Pulmonary artery endothelial cell (primary cell): ENCODE data around the gene FFAR3. TPM values are rescaled to one million over a fixed set of nuclear protein-coding genes. Genes with fewer than 3 reads are reported as not detected.
"Not testable (repeated sequence)": the region's sequence is repeated elsewhere in the genome, so short reads cannot be mapped to it uniquely, and the experiment has no call there.

Experiments
- DNase-seq: peaks from one replicate; pipeline ENCODE4 v3.0.0-alpha.2; 2011; ENCODE audit warnings: low read depth, low spot score
- total RNA-seq: library from RNA; depleted of rRNA; stranded (reverse); fragments of >200 nt; gene quantifications from 2 replicates; pipeline ENCODE4 v1.2.3, GENCODE V29; 2014

Gene FFAR3
- total RNA-seq, 1 donor from 2014 or later, result not detected

DNA sequence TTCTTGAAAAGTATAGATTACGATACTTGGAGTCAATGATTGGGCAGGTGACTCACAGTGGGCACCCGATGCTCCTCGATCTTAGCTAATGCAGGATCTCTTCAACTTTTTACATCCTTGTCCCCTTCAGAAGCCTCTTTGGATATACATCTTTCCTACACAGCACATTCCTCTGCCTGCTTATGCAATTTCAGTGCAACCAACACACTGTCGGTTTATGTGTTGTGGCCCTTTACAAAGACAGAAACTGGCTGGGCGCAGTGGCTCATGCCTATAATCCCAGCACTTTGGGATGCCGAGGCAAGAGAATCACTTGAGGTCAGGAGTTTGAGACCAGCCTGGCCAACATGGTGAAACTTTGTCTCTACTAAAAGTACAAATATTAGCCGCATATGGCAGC lies 15.2 kb downstream of the FFAR3 start:
- DNase-seq, result no peak

DNA sequence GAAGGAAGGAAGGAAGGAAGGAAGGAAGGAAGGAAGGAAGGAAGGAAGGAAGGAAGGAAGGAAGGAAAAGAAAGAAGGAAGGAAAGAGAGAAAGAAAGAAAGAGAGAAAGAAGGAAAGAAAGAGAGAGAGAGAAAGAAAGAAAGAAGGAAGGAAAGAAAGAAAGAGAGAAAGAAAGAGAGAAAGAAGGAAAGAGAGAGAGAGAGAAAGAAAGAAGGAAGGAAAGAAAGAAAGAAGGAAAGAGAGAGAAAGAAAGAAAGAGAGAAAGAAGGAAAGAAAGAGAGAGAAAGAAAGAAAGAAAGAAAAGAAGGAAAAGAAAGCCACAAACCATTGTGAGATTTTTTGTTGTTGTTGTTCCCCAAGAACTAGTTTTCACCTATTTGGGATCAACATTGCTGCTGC lies 15.8 kb downstream of the FFAR3 start:
- not testable (repeated sequence) for DNase-seq

DNA sequence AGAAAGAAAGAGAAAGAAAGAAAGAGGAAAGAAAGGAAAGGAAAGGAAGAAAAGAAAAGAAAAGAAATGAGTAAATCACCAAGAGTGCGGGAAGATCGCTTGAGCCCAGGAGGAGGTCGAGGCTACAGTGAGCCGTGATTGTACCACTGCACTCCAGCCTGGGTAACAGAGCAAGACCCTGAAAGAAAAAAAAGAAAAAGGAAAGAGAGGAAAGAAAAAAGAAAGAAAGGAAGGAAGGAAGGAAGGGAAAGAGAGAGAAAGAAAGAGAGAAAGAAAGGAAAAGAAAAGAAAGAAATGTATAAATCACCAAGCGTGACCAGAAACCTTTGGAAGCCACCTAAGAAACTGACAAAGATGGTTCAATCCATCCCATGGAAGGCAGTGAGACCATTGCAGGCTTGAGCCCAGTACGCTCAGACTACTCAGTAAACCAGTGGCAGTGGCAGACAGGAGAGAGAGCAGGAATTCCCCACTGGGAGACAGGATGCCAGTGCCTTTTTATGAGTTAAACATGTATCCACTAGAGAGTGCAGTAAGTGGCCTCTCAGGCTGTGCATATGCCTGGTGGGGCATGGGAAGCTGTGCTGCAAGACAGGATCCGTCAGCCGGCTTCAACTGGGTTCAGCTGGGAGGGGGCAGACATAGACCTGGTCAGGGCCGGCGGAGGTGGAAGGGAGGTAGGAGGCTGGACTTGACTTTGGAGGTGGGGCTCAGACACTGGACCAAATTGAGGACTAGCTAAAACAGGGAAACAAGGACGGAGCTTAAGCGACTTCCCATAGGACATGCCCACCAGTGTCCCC lies 17.4 kb downstream of the FFAR3 start:
- no peak for DNase-seq

DNA sequence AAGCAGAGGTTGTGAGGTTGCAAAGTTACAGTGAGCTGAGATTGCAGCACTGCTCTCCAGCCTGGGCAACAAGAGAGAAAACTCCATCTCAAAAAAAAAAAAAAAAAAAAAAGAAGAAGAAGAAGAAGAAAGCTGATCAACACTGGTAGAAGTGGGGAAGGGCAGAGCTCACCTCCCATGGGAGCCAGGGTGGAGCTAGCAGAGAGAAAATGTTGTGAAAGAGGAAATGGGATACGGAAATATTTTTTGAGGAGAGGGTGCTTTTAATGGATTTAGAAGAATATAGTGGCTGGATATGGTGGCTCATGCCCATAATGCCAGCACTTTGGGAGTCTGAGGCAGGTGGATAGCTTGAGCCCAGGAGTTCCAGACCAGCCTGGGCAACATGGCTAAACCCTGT lies 19.4 kb downstream of the FFAR3 start:
- no peak for DNase-seq

DNA sequence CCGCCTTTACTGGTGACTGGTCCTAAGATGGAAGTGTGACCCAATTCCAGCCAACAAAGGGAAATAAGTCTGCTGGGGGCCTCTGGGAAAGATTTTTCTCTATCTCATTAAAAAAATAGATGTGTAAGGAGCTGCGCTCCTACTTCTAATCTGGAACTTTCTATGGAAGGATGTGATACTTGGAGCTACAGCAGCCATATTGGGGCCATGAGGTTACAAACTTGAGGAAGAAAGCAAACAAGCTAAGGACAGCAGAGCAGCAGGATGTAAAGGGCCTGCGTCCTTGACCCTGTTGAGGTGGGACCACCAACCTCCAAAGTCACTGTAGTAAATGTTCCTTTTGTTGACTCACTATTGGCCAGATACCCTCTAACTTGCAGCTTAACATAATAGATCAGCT lies 20.1 kb downstream of the FFAR3 start:
- DNase-seq, result no peak

DNA sequence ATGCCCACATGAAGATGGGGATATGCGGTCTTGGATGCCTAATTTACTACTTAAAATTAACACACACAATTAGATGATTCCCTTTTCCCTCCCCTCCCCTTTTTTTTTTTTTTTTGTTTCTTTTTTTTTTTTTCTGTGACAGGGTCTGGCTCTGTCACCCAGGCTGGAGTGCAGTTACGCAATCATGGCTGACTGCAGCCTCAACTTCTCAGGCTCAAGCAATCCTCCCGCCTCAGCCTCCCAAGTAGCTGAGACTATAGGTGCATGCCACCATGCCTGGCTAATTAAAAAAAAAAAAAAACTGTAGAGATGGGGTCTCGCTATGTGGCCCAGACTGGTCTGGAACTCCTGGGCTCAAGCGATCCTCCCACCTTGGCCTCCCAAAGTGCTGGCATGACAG lies 21.3 kb downstream of the FFAR3 start:
- not testable (repeated sequence) for DNase-seq

DNA sequence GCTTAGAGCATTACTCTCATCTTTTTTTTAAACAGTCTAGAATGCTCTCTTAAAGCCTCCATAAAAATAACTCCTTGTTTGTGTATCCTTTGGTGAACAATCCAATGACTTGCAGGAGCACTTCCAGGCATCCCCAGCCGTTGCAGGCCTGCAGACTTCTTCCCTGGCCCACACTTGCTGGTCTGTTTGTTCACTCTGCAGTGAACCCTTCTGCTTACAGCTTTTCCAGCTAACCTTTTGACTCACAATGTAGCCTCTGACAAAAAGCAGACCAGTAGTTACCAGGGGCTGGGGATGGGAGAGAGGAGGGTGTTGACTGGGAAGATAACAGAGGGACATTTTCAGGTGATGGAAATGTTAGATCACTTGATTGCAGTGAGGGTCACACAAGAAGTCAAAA lies 21.7 kb downstream of the FFAR3 start:
- no peak for DNase-seq

DNA sequence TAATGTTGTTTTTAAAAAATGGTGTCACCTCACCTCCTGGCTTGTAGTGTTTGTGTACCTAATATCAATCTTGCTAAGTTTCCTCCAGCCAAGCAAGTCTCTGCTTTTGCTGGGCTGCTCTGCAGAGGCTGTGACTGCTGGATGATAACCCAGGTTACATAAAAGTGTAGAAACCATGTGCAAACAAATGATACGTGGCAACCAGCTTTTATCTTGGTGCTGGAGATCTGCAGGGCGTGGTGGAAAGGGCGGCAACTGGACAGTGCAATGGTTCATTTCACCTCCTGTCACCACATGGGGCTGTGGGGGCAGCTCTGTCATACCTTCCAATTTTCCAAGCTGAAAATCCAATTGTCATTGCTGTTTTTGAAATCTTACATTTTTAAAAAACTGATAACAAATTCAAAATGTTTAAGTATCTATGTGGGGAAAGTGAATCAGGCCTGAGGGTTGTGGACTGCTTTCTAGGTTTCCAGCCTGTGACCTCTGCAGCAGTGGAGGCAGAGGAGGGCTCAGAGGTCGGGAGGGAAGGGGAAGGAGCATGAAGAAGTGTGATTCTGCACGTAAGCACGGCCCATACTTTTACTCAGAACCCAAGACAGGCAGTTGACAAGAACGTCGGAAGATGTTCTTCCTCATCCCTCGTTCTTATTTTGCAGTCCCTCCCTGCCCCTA lies 22.3 kb downstream of the FFAR3 start:
- DNase-seq, result no peak

DNA sequence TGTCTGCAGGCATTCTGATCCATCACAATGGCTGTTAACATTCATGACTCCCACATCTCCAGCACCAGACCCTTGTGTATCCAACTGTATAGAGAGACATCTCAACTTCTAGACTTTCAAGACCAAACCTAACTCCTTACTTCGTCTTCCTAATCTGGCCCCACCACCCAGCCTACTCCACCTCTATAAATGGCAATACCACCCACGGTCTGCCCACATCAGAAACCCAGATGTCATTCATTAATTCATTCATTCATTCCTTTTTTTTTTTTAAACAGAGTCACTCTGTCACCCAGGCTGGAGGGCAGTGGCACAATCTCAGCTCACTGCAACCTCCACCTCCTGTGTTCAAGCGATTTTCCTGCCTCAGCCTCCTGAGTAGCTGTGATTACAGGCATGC lies 23.1 kb downstream of the FFAR3 start:
- DNase-seq, result no peak

DNA sequence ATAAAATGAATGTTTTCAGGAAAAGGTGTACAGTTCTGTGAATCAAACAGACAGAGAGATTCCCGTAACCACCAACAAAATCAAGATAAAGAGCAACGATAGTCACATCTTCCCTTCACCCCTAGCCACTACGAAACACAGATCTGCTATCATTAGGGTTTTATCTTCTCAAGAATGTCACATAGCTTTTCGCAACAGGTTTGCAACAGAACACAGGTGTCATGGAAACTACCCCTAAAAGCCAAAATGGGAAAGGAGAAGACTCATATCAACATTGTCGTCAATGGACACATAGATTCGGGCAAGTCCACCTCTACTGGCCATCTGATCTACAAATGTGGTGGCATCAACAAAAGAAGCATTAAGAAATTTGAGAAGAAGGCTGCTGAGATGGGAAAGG lies 23.7 kb downstream of the FFAR3 start:
- DNase-seq, result no peak

DNA sequence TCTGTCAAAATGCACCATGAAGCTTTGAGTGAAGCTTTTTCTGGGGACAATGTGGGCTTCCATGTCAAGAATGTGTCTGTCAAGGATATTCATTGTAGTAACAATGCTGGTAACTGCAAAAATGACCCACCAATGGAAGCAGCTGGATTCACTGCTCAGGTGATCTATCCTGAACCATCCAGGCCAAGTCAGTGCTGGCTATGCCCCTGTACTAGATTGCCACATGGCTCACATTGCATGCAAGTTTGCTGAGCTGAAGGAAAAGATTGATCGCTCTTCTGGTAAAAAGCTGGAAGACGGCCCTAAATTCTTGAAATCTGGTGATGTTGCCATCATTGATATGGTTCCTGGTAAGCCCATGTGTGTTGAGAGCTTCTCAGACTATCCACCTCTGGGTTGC lies 25.3 kb downstream of the FFAR3 start:
- no peak for DNase-seq

DNA sequence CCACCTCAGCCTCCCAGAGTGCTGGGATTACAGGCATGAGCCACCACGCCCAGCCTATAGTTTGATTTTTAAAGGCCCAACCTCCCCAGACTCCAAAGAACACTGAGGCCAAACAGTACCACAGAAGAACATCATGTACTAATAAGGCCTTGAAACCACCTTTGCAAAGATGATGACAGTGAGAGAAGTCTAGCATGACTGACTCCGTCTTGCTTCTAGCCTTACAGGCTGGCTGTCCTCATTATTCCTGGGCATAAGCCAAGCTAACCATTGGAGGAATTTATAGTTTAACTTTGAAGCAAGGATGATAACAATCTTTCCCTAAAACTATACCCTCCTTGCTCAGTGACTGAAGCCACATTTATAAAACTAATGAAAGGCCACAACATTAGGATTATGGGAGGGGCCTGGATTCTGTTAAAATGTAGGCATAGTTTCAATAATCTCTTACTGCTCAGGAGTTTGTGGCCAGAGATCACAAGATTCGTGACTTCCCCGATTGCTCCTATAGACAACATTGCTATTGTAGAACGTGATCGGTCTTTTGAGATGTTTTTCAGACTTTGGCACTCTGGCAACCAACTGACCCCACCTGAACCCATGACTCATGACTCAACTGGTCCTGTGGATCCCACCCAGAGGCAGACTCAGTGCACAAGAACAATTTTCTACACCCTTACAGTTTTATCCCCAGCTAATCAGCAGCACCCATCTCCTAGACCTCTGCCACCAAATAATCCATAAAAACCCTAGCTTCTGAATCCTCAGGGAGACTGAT lies 30.2 kb downstream of the FFAR3 start:
- DNase-seq, result no peak

DNA sequence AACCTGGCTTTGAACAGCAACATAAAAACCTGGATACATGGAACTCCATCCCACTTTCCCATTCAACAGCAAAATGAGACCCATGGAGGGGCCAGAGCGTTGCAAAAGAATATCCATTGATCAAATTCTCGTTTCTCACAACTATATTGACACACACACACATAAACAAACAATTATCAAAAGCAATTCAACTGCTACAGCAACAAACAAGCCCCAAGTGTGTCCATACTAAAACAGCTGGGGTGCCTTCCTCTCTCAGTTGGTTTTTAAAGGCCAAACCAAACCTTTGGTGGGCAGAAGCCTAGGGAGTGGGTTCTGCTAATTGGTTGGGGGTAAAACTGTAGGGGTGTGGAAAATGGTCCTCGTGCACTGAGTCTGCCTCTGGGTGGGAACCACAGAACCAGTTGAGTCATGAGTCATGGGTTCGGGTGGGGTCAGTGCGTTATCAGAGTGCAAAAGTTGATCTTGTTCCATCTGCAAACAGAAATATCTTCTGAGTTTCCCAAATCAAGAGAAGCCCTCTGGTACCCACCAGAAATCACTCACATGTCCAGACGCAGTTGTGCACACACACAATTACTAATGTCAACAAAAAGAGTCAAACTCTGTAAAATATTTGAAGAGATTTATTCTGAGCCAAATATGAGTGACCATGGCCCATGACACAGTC lies 31.1 kb downstream of the FFAR3 start:
- no peak for DNase-seq

DNA sequence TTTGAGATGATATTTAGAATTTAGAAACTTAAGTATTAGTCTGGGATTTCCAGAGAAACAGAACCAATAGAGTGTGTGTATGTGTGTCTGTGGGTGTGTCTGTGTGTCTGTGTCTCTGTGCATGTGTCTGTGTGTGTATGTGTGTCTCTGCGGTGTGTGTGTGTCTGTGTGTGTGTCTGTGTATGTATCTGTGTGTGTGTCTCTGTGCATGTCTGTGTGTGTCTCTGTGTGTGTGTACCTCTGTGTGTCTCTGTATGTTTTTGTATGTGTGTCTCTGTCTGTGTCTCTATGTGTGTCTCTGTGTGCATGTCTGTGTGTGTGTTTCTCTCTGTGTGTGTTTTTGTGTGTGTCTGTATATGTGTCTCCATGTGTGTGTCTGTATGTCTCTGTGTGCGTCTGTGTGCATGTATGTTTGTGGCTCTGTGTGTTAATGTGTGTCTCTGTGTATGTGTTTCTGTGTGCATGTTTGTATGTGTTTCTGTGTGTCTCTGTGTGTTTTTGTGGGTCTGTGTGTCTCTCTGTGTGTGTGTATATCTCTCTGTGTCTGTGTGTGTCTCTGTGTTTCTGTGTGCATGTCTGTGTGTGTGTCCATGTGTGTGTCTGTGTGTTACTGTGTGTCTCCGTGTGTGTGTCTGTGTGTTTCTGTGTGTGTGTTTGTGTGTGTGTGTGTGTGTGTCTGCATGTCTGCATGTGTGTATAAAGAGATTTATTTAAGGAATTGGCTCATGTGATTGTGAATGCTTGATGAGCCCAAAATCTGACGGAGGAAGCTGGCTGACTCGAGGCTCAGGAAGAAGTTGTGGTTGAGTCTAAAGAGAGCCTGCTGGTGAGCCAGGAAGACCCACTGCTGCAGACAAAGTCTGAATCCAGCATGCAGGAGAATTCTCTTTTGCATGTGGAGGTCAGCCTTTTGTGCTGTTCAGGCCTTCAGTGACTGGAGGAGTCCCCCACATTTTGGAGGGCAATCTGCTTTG lies 34.8 kb downstream of the FFAR3 start:
- DNase-seq, result no peak

DNA sequence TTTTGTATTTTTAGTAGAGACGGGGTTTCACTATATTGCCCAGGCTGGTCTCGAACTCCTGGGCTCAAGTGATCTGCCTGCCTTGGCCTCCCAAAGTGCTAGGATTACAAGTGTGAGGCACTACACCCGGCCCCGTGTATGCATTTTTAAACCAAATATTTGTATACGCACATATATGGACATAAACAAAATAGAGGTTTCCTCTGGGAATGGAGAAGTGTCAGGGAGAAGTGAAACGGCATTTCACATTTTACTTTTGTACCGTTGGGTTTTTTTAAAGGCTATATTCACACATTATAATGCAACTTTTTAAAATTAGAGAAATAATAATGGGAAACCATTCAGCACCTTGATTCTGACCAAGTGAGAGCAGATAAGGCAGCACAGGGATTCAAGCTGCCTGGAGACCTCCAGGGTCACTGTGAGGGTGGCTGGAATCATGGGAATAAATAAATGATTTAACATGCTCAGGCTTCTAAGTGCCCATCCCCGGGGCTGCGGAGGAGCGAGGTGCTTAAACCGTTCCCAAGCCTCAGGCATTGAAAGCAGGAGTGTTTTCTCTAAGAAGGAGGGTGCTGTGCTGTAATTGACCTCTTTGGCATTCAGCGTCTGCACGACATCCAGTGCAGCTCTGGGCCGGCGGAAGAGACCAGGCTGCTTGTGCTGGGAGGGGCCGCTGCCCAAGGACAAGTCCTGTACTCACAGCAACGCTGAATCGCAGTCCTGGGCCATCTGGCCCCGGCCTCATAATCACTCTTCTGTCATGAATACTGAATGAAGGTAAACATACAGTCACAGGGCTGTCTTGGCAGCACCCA lies 37.3 kb downstream of the FFAR3 start:
- DNase-seq, result no peak

DNA sequence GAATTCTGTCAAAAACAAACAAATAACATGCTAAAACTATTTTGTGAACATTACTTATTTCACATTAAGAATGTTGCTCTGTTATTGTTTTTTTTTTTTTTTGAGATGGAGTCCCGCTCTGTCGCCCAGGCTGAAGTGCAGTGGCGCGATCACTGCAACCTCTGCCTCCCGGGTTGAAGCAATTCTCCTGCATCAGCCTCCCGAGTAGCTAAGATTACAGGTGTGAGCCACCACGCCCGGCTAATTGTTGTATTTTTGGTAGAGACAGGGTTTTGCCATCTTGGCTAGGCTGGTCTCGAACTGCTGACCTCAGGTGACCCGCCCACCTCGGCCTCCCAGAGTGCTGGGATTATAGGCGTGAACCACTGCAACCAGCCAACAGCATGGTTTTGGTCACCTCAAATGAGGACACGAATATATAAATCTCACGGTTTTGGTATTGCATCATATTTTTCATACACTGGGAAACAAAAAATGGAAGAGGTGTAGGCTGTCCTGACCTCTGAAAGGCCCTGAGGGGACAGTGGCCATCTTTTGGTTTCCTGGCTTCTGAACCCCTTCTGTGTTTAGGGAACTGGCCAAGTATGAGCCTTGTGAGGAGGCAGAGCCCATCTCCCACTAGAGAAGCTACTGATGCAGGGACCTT lies 38.1 kb downstream of the FFAR3 start:
- DNase-seq, result no peak

DNA sequence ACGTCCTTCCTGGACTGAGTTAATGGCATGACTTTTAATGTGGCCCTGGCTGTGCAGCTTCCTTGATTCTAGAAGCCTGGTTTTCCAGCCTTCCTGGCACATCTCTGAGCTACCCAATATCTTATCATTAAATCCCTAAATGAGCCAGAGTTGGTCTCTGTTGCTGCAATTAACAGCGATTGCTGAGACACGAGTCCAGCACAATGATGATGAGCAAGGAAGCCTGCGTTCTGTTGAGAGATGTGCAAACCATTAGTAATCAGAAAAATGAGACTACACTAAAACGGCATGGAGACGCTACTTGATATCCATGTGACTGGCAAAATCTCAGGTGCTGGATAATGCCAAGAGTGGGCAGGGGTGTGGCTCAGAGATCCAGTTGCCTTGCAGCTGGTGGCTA lies 38.8 kb downstream of the FFAR3 start:
- no peak for DNase-seq

DNA sequence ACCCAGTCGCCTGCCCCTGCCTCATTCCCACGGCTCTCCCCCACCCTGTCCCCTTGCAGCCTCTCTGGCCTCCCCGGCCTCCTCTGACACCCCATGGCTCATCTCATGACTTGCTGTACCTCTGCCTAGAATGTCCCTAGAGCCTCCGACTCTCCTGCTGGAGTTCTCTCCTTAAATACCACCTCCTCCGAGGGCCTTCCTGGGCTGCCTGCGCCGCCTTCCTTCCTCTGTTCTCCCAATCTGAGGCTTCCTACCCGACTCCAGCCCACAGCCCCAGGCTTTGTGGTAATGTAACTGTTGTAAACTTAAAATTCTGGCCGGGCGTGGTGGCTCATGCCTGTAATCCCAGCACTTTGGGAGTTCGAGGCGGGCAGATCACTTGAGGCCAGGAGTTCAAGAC lies 40.3 kb downstream of the FFAR3 start:
- DNase-seq, result no peak

DNA sequence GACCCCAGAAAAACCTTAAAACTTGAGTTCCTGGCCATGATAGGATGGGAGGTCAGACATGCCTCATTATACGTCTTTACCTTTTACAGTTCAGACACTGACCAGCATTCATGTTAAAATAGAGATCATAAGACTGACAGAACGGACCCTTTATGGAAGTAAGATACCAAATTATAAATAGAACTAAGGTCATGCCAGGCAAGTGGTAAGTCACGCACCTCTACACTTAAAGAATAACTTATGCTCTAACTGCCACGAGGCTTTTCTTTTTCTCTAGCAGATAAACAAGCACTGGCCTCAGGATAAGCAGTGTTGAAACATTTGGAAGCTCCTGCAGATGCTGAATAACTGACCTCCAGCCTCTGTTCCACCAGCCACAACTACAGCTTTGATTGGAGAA lies 41.0 kb downstream of the FFAR3 start:
- no peak for DNase-seq
